ENCODE results near the gene MRPS25.

MRPS25 gene

GRCh38 chr3:15083252-15083651 lies 18.1 kb upstream of the MRPS25 start:
- in situ Hi-C loops (cut with MboI; ENCODE audit: low sequenced_read_pairs), result no loop called here

GRCh38 chr3:15081960-15082664 lies 17.0 kb upstream of the MRPS25 start:
- in situ Hi-C loops (cut with MboI; ENCODE audit: low sequenced_read_pairs), result no loop called here

GRCh38 chr3:15079091-15079490 lies 14.0 kb upstream of the MRPS25 start:
- in situ Hi-C loops (cut with MboI; ENCODE audit: low sequenced_read_pairs), result no loop called here

GRCh38 chr3:15074500-15074899 lies 9.4 kb upstream of the MRPS25 start:
- in situ Hi-C loops (cut with MboI; ENCODE audit: low sequenced_read_pairs), result no loop called here

GRCh38 chr3:15071699-15072098 lies 6.6 kb upstream of the MRPS25 start:
- in situ Hi-C loops (cut with MboI; ENCODE audit: low sequenced_read_pairs), result no loop called here

- in situ Hi-C loops (cut with MboI; ENCODE audit: low sequenced_read_pairs), result no loop called here
These were observed 4.3 kb upstream of the MRPS25 start for GRCh38 chr3:15069441-15069840.

GRCh38 chr3:15066467-15066866 lies 1.4 kb upstream of the MRPS25 start:
- in situ Hi-C loops (cut with MboI; ENCODE audit: low sequenced_read_pairs), result no loop called here

- in situ Hi-C loops (cut with MboI; ENCODE audit: low sequenced_read_pairs), result no loop called here
These were observed 464 bp upstream of the MRPS25 start for GRCh38 chr3:15065550-15066007.

- in situ Hi-C loops (cut with MboI; ENCODE audit: low sequenced_read_pairs), result no loop called here
These were observed 748 bp downstream of the MRPS25 start for GRCh38 chr3:15064299-15064834.

- in situ Hi-C loops (cut with MboI; ENCODE audit: low sequenced_read_pairs), result no loop called here
These were observed 1.3 kb downstream of the MRPS25 start for GRCh38 chr3:15063656-15064286.

- in situ Hi-C loops (cut with MboI; ENCODE audit: low sequenced_read_pairs), result no loop called here
These were observed 1.9 kb downstream of the MRPS25 start for GRCh38 chr3:15063238-15063637.

- in situ Hi-C loops (cut with MboI; ENCODE audit: low sequenced_read_pairs), result no loop called here
These were observed 5.1 kb downstream of the MRPS25 start for GRCh38 chr3:15060029-15060428.

GRCh38 chr3:15056676-15057404 lies 8.3 kb downstream of the MRPS25 start:
- in situ Hi-C loops (cut with MboI; ENCODE audit: low sequenced_read_pairs), result no loop called here

- in situ Hi-C loops (cut with MboI; ENCODE audit: low sequenced_read_pairs), result no loop called here
These were observed 10.0 kb downstream of the MRPS25 start for GRCh38 chr3:15055019-15055557.

- in situ Hi-C loops (cut with MboI; ENCODE audit: low sequenced_read_pairs), result no loop called here
These were observed 11.6 kb downstream of the MRPS25 start for GRCh38 chr3:15053541-15053940.

- in situ Hi-C loops (cut with MboI; ENCODE audit: low sequenced_read_pairs), result no loop called here
These were observed 12.5 kb downstream of the MRPS25 start for GRCh38 chr3:15052335-15053242.

GRCh38 chr3:15051531-15051930 lies 13.6 kb downstream of the MRPS25 start:
- in situ Hi-C loops (cut with MboI; ENCODE audit: low sequenced_read_pairs), result no loop called here

GRCh38 chr3:15050405-15051092 lies 14.6 kb downstream of the MRPS25 start:
- in situ Hi-C loops (cut with MboI; ENCODE audit: low sequenced_read_pairs), result no loop called here

- in situ Hi-C loops (cut with MboI; ENCODE audit: low sequenced_read_pairs), result no loop called here
These were observed 15.5 kb downstream of the MRPS25 start for GRCh38 chr3:15049584-15049983.

GRCh38 chr3:15045667-15046066 lies 19.4 kb downstream of the MRPS25 start:
- in situ Hi-C loops (cut with MboI; ENCODE audit: low sequenced_read_pairs), result no loop called here
